Measurements from ENCODE around the gene NUMBL. TPM values are rescaled to one million over a fixed set of nuclear protein-coding genes. Genes with fewer than 3 reads are reported as not detected.

Gene NUMBL
- total RNA-seq, 1 experiment from 2014 or later = 18.4 TPM

DNA sequence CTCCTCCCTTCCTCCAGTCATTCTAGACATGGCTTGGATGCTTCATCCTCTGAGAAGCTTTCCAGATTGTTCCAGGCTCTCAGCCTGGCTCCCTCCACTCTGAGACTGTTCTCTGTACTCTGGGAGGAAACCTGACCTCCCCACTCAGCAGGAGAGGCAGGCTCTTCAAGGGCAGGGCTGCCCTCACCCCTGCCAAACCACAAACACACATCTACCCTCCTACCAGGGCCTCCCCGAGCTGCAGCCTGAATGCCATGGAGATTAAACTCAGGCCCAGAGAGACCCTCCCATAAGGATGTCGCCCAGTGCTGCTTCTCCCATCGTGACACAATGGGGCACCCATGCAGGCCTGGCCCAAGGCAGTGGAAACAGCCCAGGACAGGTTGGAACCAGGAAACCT lies 16.2 kb downstream of the NUMBL start:
- Mint-ChIP-seq H3K27me3 (ENCODE audit: insufficient read depth, unreplicated experiment) (no peaks in the 10 kb centered on the region), H3K4me1 (ENCODE audit: insufficient read depth, unreplicated experiment) (no peaks in the 10 kb centered on the region), H3K9me3 (ENCODE audit: unreplicated experiment) (no peaks in the 10 kb centered on the region), H3K27ac (ENCODE audit: low read depth, unreplicated experiment) (no peak overlapping the region), H3K36me3 (ENCODE audit: insufficient read depth, unreplicated experiment) (peaks cover 53% of the 10 kb centered on the region), H3K4me3 (ENCODE audit: unreplicated experiment) (no peak overlapping the region)
- CTCF ChIA-PET = interaction anchor here (1.3 kb wide), 1 partner anchor 11 kb away, joined by 3 read pairs; no protein-coding TSS in a partner anchor
- no TSS peak for BruUV-seq (replicated peaks)
- no peak for DNase-seq (ENCODE audit: unreplicated experiment)
- POLR2A ChIA-PET = interaction anchor here (0.6 to 0.7 kb wide), 2 partner anchors 76 to 1186 kb away, joined by 3 to 4 read pairs; partner anchors contain the start of genes ACTMAP and RPS19
- TF ChIP-seq, protein P1, sequence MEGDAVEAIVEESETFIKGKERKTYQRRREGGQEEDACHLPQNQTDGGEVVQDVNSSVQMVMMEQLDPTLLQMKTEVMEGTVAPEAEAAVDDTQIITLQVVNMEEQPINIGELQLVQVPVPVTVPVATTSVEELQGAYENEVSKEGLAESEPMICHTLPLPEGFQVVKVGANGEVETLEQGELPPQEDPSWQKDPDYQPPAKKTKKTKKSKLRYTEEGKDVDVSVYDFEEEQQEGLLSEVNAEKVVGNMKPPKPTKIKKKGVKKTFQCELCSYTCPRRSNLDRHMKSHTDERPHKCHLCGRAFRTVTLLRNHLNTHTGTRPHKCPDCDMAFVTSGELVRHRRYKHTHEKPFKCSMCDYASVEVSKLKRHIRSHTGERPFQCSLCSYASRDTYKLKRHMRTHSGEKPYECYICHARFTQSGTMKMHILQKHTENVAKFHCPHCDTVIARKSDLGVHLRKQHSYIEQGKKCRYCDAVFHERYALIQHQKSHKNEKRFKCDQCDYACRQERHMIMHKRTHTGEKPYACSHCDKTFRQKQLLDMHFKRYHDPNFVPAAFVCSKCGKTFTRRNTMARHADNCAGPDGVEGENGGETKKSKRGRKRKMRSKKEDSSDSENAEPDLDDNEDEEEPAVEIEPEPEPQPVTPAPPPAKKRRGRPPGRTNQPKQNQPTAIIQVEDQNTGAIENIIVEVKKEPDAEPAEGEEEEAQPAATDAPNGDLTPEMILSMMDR (IDR thresholded peaks at IDR 0.05; ENCODE audit: unreplicated experiment) = no peak
- intact Hi-C loops (cut with micrococcal nuclease) = no loop called here

DNA sequence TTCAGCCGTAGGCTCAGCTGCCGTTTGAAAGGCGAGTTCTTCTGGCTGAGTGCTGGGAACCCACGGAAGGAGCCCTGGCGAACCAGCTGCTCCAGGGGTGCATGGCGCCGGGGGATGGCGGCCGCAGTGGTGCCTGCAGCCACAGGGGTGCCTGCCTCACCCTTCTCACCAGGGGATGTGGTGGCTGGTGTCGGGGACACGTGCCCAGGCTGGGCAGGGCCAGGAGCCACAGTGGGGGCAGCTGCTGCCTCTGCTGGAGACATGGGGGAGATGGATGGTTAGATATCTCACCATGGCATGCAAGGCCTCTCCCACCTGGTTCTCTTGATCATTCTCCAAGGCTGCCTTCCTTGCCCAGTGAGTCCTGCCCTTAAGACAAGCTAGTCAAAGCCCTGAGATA lies 17.1 kb downstream of the NUMBL start:
- CTCF ChIA-PET = interaction anchor here (1.3 kb wide), 1 partner anchor 10 kb away, joined by 3 read pairs; no protein-coding TSS in a partner anchor
- TF ChIP-seq, protein P1 (IDR thresholded peaks at IDR 0.05; ENCODE audit: unreplicated experiment) = no peak
- Mint-ChIP-seq H3K4me3 (ENCODE audit: unreplicated experiment) (no peak overlapping the region), H3K27me3 (ENCODE audit: insufficient read depth, unreplicated experiment) (no peaks in the 10 kb centered on the region), H3K36me3 (ENCODE audit: insufficient read depth, unreplicated experiment) (peaks cover 47% of the 10 kb centered on the region), H3K27ac (ENCODE audit: low read depth, unreplicated experiment) (no peak overlapping the region), H3K9me3 (ENCODE audit: unreplicated experiment) (no peaks in the 10 kb centered on the region), H3K4me1 (ENCODE audit: insufficient read depth, unreplicated experiment) (no peaks in the 10 kb centered on the region)
- no peak for DNase-seq (ENCODE audit: unreplicated experiment)
- POLR2A ChIA-PET = interaction anchor here (0.6 kb wide), 1 partner anchor 77 kb away, joined by 3 read pairs; the partner anchor contains the start of gene ACTMAP
- no TSS peak for BruUV-seq (replicated peaks)
- intact Hi-C loops (cut with micrococcal nuclease) = no loop called here

DNA sequence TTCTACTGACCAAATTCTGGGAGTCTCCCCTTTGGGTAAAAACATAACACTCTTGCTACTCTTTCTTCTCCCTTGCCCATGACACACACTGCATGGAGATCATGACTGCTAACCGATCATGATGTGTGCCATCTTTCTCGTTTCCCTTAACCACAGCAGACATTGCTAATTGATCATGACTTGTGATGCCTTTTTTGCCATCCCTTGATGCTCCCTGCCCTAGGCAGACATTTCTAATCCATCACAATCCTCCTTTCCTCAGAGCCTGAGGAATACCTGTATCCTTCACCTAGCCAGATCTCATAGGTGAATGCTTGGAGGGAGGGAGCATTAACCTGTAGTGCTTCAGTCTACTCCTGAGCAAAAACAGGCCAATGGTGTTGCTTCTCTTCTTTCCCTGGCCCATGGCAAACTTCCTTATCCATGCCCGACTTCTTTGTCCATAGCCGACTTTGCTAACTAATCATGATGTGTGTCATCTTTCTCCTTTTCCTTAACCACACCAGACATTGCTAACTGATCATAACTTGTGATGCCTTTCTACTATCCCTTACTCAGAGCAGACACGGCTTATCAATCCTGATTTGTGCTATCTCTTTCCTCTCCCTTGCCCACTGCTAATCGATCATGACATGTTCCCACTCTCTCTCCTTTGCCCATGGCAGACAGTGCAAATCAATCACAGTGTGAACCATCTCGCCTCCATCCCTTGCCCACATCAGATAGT lies 17.7 kb downstream of the NUMBL start:
- CTCF ChIA-PET = no interaction called here
- POLR2A ChIA-PET = no interaction called here
- H3K36me3 Mint-ChIP-seq (ENCODE audit: insufficient read depth, unreplicated experiment) = peaks cover 41% of the 10 kb centered on the region
- no TSS peak for BruUV-seq (replicated peaks)
- H3K4me1 Mint-ChIP-seq (ENCODE audit: insufficient read depth, unreplicated experiment) = no peaks in the 10 kb centered on the region
- no peak overlapping the region for H3K4me3 Mint-ChIP-seq (ENCODE audit: unreplicated experiment)
- H3K27ac Mint-ChIP-seq (ENCODE audit: low read depth, unreplicated experiment) = no peak overlapping the region
- TF ChIP-seq, protein P1 (IDR thresholded peaks at IDR 0.05; ENCODE audit: unreplicated experiment) = no peak
- no peak for DNase-seq (ENCODE audit: unreplicated experiment)
- H3K27me3 Mint-ChIP-seq (ENCODE audit: insufficient read depth, unreplicated experiment) = no peaks in the 10 kb centered on the region
- intact Hi-C loops (cut with micrococcal nuclease) = no loop called here
- no peaks in the 10 kb centered on the region for H3K9me3 Mint-ChIP-seq (ENCODE audit: unreplicated experiment)

DNA sequence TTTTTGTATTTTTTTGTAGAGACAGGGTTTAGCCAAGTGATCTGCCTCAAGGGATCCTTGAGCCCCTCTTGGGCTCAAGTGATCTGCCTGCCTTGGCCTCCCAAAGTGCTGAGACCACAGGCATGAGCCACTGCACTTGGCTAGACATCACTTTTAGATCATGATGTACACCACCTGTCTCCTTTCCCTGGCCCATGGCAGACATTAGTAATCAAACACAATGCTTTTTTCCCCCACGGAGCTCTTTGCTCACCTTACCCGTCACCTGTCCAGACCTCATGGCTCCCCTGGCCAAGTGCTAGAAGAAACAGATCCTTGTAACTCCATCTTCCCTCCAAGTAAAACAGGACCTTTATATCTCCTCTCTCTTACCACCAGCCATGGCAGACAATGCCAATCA lies 18.4 kb downstream of the NUMBL start:
- Mint-ChIP-seq H3K9me3 (ENCODE audit: unreplicated experiment) (no peaks in the 10 kb centered on the region), H3K27ac (ENCODE audit: low read depth, unreplicated experiment) (no peak overlapping the region), H3K36me3 (ENCODE audit: insufficient read depth, unreplicated experiment) (peaks cover 35% of the 10 kb centered on the region), H3K27me3 (ENCODE audit: insufficient read depth, unreplicated experiment) (no peaks in the 10 kb centered on the region), H3K4me3 (ENCODE audit: unreplicated experiment) (no peak overlapping the region), H3K4me1 (ENCODE audit: insufficient read depth, unreplicated experiment) (peaks cover under 1% of the 10 kb centered on the region)
- intact Hi-C loops (cut with micrococcal nuclease) = no loop called here
- ChIA-PET POLR2A (no interaction called here), CTCF (no interaction called here)
- TF ChIP-seq, protein P1 (IDR thresholded peaks at IDR 0.05; ENCODE audit: unreplicated experiment) = no peak
- no peak for DNase-seq (ENCODE audit: unreplicated experiment)
- no TSS peak for BruUV-seq (replicated peaks)
